GM23338 (cell line): Measurements from ENCODE around the gene NIPAL1. TPM values are rescaled to one million over a fixed set of nuclear protein-coding genes. Genes with fewer than 3 reads are reported as not detected.

ENCODE experiments used
- ATAC-seq: fragments of 200-7000 bp; cut with Tn5 transposase; 3 replicates; pipeline ENCODE4 v1.9.1; 2020
- DNase-seq: peaks from one replicate; pipeline ENCODE4 v3.0.0-alpha.2; 2015; ENCODE audit warnings: low spot score
- H2AFZ ChIP-seq: fragments of 200-600 bp; sonication (generic); 2 replicates; pipeline ENCODE4 v1.8.0; 2016; ENCODE audit warnings: antibody characterized with exemption, mild to moderate bottlenecking, moderate library complexity
- H3F3A ChIP-seq: fragments of 200-600 bp; sonication (generic); replicated peaks from 2 replicates; pipeline ENCODE4 v1.8.0; 2017; ENCODE audit warnings: antibody characterized with exemption, mixed run types, low read depth
- H3K27ac ChIP-seq: fragments of 200-600 bp; sonication (generic); 2 replicates; pipeline ENCODE4 v1.6.1; 2016; ENCODE audit warnings: low read depth
- H3K27me3 ChIP-seq: fragments of 200-600 bp; sonication (generic); 2 replicates; pipeline ENCODE4 v1.8.0; 2016; ENCODE audit warnings: mild to moderate bottlenecking, mixed run types, moderate library complexity; ENCODE audit not compliant: insufficient read depth
- H3K36me3 ChIP-seq: fragments of 200-600 bp; sonication (generic); 2 replicates; pipeline ENCODE4 v1.8.0; 2016; ENCODE audit warnings: mild to moderate bottlenecking; ENCODE audit not compliant: insufficient read depth
- H3K4me1 ChIP-seq: fragments of 200-600 bp; sonication (generic); 2 replicates; pipeline ENCODE4 v1.8.0; 2016; ENCODE audit warnings: mild to moderate bottlenecking, moderate library complexity; ENCODE audit not compliant: insufficient read depth
- H3K4me2 ChIP-seq: fragments of 200-600 bp; sonication (generic); 2 replicates; pipeline ENCODE4 v1.7.1; 2017; ENCODE audit warnings: mixed run types
- H3K4me3 ChIP-seq: fragments of 200-600 bp; sonication (generic); 2 replicates; pipeline ENCODE4 v1.6.1; 2016; ENCODE audit warnings: mixed run types
- H3K79me2 ChIP-seq: fragments of 200-600 bp; sonication (generic); replicated peaks from 2 replicates; pipeline ENCODE4 v1.8.0; 2017; ENCODE audit warnings: mild to moderate bottlenecking; ENCODE audit not compliant: insufficient read depth
- H3K9me2 ChIP-seq: fragments of 200-600 bp; sonication (generic); 2 replicates; pipeline ENCODE4 v1.8.0; 2017; ENCODE audit not compliant: insufficient read depth
- H4K20me1 ChIP-seq: fragments of 200-600 bp; sonication (generic); replicated peaks from 2 replicates; pipeline ENCODE4 v1.8.0; 2017; ENCODE audit warnings: mild to moderate bottlenecking; ENCODE audit not compliant: insufficient read depth
- H3K27ac Mint-ChIP-seq: 2 replicates; pipeline ENCODE4 v1.8.0; 2020; ENCODE audit warnings: inconsistent platforms, mild to moderate bottlenecking, moderate library complexity, mixed read lengths
- H3K27me3 Mint-ChIP-seq: 3 replicates; pipeline ENCODE4 v1.8.0; 2022; ENCODE audit warnings: low read depth, mild to moderate bottlenecking, moderate library complexity, mixed read lengths, inconsistent platforms; ENCODE audit not compliant: insufficient read depth, poor library complexity
- H3K36me3 Mint-ChIP-seq: 3 replicates; pipeline ENCODE4 v1.8.0; 2021; ENCODE audit warnings: low read depth, mild to moderate bottlenecking, inconsistent platforms, moderate library complexity, mixed read lengths
- H3K4me1 Mint-ChIP-seq: 3 replicates; pipeline ENCODE4 v1.8.0; 2020; ENCODE audit warnings: mild to moderate bottlenecking, inconsistent platforms, mixed read lengths
- H3K4me3 Mint-ChIP-seq: 3 replicates; pipeline ENCODE4 v1.8.0; 2021; ENCODE audit warnings: moderate library complexity, mild to moderate bottlenecking, inconsistent platforms, mixed read lengths
- H3K9me3 Mint-ChIP-seq: 3 replicates; pipeline ENCODE4 v1.8.0; 2020; ENCODE audit warnings: moderate library complexity, mild to moderate bottlenecking, inconsistent platforms, mixed read lengths
- CREB1 ChIP-seq: fragments of 250-450 bp; sonication (Bioruptor Pico); IDR thresholded peaks from 2 replicates; pipeline ENCODE4 v1.5.0; 2020; ENCODE audit warnings: low read depth, mild to moderate bottlenecking, moderate library complexity
- EZH2 ChIP-seq: fragments of 200-600 bp; sonication (generic); IDR thresholded peaks from one replicate; pipeline ENCODE4 v1.8.0; 2017; ENCODE audit warnings: antibody characterized with exemption, mild to moderate bottlenecking, low read depth; ENCODE audit not compliant: unreplicated experiment
- EZH2phosphoT487 ChIP-seq: fragments of 200-600 bp; sonication (generic); IDR thresholded peaks from one replicate; pipeline ENCODE4 v1.8.1; 2018; ENCODE audit warnings: antibody characterized with exemption; ENCODE audit not compliant: unreplicated experiment
- JUNB ChIP-seq: IDR thresholded peaks from one replicate; pipeline ENCODE4 v1.6.1; 2016; ENCODE audit warnings: antibody characterized with exemption; ENCODE audit not compliant: unreplicated experiment
- NANOG ChIP-seq: IDR thresholded peaks from 2 replicates; pipeline ENCODE4 v1.6.1; 2016; ENCODE audit warnings: antibody characterized with exemption, borderline replicate concordance
- POLR2AphosphoS5 ChIP-seq: IDR thresholded peaks from 2 replicates; pipeline ENCODE4 v1.6.1; 2016; ENCODE audit warnings: antibody characterized with exemption, low read depth
- STAT1 ChIP-seq: IDR thresholded peaks from one replicate; pipeline ENCODE4 v1.6.1; 2016; ENCODE audit warnings: antibody characterized with exemption; ENCODE audit not compliant: unreplicated experiment
- ZNF114 ChIP-seq: fragments of 250-450 bp; sonication (Bioruptor Pico); IDR thresholded peaks from 2 replicates; pipeline ENCODE4 v1.5.0; 2020; ENCODE audit warnings: mild to moderate bottlenecking, moderate library complexity
- polyA plus RNA-seq: library from polyadenylated mRNA; unstranded; fragments of >200 nt; fragmentation: Nextera tagmentation; extraction: Ambion mirVana; gene quantifications from 2 replicates; pipeline ENCODE4 v1.2.1, GENCODE V29; 2016
- total RNA-seq: library from RNA; depleted of rRNA; stranded (reverse); fragments of >200 nt; shearing (Covaris generic); gene quantifications from 2 replicates; pipeline ENCODE4 v1.2.3, GENCODE V29; 2014
- TF ChIP-seq, protein P1 (sequence below): fragments of 250-450 bp; sonication (Bioruptor Pico); IDR thresholded peaks from 2 replicates; pipeline ENCODE4 v1.5.0; 2020; ENCODE audit warnings: mild to moderate bottlenecking, moderate library complexity

The NIPAL1 gene
- total and polyA plus RNA-seq, 2 experiments from 2014 or later: 5.3 to 8.2 TPM

GRCh38 chr4:48073567-48074103, 57.1 kb downstream of the NIPAL1 start:
- Mint-ChIP-seq H3K4me3 (no peak overlapping the region), H3K27ac (no peak overlapping the region), H3K9me3 (no peaks in the 10 kb centered on the region), H3K4me1 (no peaks in the 10 kb centered on the region), H3K36me3 (no peaks in the 10 kb centered on the region), H3K27me3 (peaks cover 5% of the 10 kb centered on the region)
- TF ChIP-seq EZH2phosphoT487: no peak
- TF ChIP-seq JUNB: no peak
- TF ChIP-seq ZNF114 (CRISPR knock-in tag): no peak
- no peak for TF ChIP-seq POLR2AphosphoS5
- no peak for TF ChIP-seq STAT1
- no peak for TF ChIP-seq CREB1 (CRISPR knock-in tag)
- no peak for TF ChIP-seq EZH2
- TF ChIP-seq NANOG: no peak
- TF ChIP-seq, protein P1, sequence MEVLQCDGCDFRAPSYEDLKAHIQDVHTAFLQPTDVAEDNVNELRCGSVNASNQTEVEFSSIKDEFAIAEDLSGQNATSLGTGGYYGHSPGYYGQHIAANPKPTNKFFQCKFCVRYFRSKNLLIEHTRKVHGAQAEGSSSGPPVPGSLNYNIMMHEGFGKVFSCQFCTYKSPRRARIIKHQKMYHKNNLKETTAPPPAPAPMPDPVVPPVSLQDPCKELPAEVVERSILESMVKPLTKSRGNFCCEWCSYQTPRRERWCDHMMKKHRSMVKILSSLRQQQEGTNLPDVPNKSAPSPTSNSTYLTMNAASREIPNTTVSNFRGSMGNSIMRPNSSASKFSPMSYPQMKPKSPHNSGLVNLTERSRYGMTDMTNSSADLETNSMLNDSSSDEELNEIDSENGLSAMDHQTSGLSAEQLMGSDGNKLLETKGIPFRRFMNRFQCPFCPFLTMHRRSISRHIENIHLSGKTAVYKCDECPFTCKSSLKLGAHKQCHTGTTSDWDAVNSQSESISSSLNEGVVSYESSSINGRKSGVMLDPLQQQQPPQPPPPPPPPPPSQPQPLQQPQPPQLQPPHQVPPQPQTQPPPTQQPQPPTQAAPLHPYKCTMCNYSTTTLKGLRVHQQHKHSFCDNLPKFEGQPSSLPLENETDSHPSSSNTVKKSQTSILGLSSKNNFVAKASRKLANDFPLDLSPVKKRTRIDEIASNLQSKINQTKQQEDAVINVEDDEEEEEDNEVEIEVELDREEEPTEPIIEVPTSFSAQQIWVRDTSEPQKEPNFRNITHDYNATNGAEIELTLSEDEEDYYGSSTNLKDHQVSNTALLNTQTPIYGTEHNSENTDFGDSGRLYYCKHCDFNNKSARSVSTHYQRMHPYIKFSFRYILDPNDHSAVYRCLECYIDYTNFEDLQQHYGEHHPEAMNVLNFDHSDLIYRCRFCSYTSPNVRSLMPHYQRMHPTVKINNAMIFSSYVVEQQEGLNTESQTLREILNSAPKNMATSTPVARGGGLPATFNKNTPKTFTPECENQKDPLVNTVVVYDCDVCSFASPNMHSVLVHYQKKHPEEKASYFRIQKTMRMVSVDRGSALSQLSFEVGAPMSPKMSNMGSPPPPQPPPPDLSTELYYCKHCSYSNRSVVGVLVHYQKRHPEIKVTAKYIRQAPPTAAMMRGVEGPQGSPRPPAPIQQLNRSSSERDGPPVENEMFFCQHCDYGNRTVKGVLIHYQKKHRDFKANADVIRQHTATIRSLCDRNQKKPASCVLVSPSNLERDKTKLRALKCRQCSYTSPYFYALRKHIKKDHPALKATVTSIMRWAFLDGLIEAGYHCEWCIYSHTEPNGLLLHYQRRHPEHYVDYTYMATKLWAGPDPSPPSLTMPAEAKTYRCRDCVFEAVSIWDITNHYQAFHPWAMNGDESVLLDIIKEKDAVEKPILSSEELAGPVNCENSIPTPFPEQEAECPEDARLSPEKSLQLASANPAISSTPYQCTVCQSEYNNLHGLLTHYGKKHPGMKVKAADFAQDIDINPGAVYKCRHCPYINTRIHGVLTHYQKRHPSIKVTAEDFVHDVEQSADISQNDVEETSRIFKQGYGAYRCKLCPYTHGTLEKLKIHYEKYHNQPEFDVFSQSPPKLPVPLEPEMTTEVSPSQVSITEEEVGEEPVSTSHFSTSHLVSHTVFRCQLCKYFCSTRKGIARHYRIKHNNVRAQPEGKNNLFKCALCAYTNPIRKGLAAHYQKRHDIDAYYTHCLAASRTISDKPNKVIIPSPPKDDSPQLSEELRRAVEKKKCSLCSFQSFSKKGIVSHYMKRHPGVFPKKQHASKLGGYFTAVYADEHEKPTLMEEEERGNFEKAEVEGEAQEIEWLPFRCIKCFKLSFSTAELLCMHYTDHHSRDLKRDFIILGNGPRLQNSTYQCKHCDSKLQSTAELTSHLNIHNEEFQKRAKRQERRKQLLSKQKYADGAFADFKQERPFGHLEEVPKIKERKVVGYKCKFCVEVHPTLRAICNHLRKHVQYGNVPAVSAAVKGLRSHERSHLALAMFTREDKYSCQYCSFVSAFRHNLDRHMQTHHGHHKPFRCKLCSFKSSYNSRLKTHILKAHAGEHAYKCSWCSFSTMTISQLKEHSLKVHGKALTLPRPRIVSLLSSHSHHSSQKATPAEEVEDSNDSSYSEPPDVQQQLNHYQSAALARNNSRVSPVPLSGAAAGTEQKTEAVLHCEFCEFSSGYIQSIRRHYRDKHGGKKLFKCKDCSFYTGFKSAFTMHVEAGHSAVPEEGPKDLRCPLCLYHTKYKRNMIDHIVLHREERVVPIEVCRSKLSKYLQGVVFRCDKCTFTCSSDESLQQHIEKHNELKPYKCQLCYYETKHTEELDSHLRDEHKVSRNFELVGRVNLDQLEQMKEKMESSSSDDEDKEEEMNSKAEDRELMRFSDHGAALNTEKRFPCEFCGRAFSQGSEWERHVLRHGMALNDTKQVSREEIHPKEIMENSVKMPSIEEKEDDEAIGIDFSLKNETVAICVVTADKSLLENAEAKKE (CRISPR knock-in tag): no peak
- no peak for ATAC-seq
- Histone ChIP-seq H3K27ac (no peak overlapping the region), H3K79me2 (no peaks in the 10 kb centered on the region), H3K4me2 (no peak overlapping the region), H4K20me1 (no peaks in the 10 kb centered on the region), H3K27me3 (no peaks in the 10 kb centered on the region), H3K9me2 (no peaks in the 10 kb centered on the region), H3K36me3 (no peaks in the 10 kb centered on the region), H2AFZ (no peak overlapping the region), H3K4me3 (no peak overlapping the region), H3K4me1 (no peaks in the 10 kb centered on the region), H3F3A (no peaks in the 10 kb centered on the region)
- DNase-seq: no peak
